Neuronal stem cell (in vitro differentiated cells): ENCODE measurements around the gene SUPT4H1.
A peak's percentile ranks its signal among the peaks of the same experiment; 100 is the strongest.

Experiments
- DNase-seq: peaks from one replicate; pipeline ENCODE4 v3.0.0-alpha.2; 2013; ENCODE audit warnings: low spot score
- H2AFZ ChIP-seq: one replicate; pipeline ENCODE4 v1.6.1; 2013; ENCODE audit warnings: mild to moderate bottlenecking, low read length, inconsistent platforms
- H2AK5ac ChIP-seq: 2 replicates; pipeline ENCODE4 v1.6.1; 2013; ENCODE audit warnings: low read depth, mild to moderate bottlenecking, inconsistent platforms, low read length, moderate library complexity, mixed read lengths
- H2BK120ac ChIP-seq: 2 replicates; pipeline ENCODE4 v1.6.1; 2013; ENCODE audit warnings: low read depth, mild to moderate bottlenecking, inconsistent platforms, low read length, moderate library complexity, mixed read lengths
- H2BK12ac ChIP-seq: one replicate; pipeline ENCODE4 v1.6.1; 2013; ENCODE audit warnings: low read length, inconsistent platforms
- H2BK15ac ChIP-seq: 2 replicates; pipeline ENCODE4 v1.6.1; 2013; ENCODE audit warnings: mild to moderate bottlenecking, low read length, inconsistent platforms, mixed read lengths
- H2BK5ac ChIP-seq: one replicate; pipeline ENCODE4 v1.6.1; 2013; ENCODE audit warnings: inconsistent platforms, mild to moderate bottlenecking, low read length, moderate library complexity
- H3K14ac ChIP-seq: one replicate; pipeline ENCODE4 v1.6.1; 2013; ENCODE audit warnings: low read length, inconsistent platforms
- H3K18ac ChIP-seq: 2 replicates; pipeline ENCODE4 v1.6.1; 2013; ENCODE audit warnings: low read length, inconsistent platforms
- H3K23ac ChIP-seq: 2 replicates; pipeline ENCODE4 v1.6.1; 2013; ENCODE audit warnings: low read depth, mild to moderate bottlenecking, mixed read lengths, low read length, inconsistent platforms; ENCODE audit not compliant: poor library complexity
- H3K27ac ChIP-seq: replicated peaks from 3 replicates; pipeline ENCODE4 v1.5.1; 2013; ENCODE audit warnings: low read length, inconsistent platforms
- H3K27me3 ChIP-seq, 3 experiments: 2 replicates each; pipeline ENCODE4 v1.6.1; 2013; ENCODE audit warnings: low read length in 3 of 3, mild to moderate bottlenecking in 2 of 3, inconsistent platforms in 1 of 3, low read depth in 1 of 3, mixed read lengths in 1 of 3, moderate library complexity in 1 of 3; ENCODE audit not compliant: control insufficient read depth in 3 of 3, insufficient read depth in 3 of 3
- H3K36me3 ChIP-seq, 2 donors: replicated peaks in 1 of 2; 2 replicates each; pipeline ENCODE4 v1.6.1; 2013; ENCODE audit warnings: low read length in 2 of 2; ENCODE audit not compliant: control insufficient read depth in 2 of 2, insufficient read depth in 2 of 2
- H3K4ac ChIP-seq: 2 replicates; pipeline ENCODE4 v1.6.1; 2013; ENCODE audit warnings: inconsistent platforms, mild to moderate bottlenecking, low read length, moderate library complexity
- H3K4me1 ChIP-seq, 2 donors: 1 replicate in 1 of 2; 2 replicates in 1 of 2; pipeline ENCODE4 v1.6.1; 2013; ENCODE audit warnings: low read length in 2 of 2, low read depth in 1 of 2; ENCODE audit not compliant: control insufficient read depth in 2 of 2, insufficient read depth in 1 of 2
- H3K4me2 ChIP-seq: one replicate; pipeline ENCODE4 v1.6.1; 2013; ENCODE audit warnings: mild to moderate bottlenecking, low read length, inconsistent platforms; ENCODE audit not compliant: insufficient read depth, poor library complexity, severe bottlenecking
- H3K4me3 ChIP-seq, 2 donors: 2 replicates each; pipeline ENCODE4 v1.5.1; 2013; ENCODE audit warnings: low read length in 2 of 2, mild to moderate bottlenecking in 2 of 2, inconsistent platforms in 1 of 2, moderate library complexity in 1 of 2
- H3K79me1 ChIP-seq: one replicate; pipeline ENCODE4 v1.6.1; 2013; ENCODE audit warnings: low read depth, mild to moderate bottlenecking, inconsistent platforms, low read length, moderate library complexity
- H3K9ac ChIP-seq: one replicate; pipeline ENCODE4 v1.6.1; 2013; ENCODE audit warnings: mild to moderate bottlenecking, low read depth, low read length, inconsistent platforms; ENCODE audit not compliant: poor library complexity
- H3K9me3 ChIP-seq, 2 donors: replicated peaks in 1 of 2; 2 replicates each; pipeline versions ENCODE3 to v1.6.1; 2013; ENCODE audit warnings: low read length in 2 of 2, mild to moderate bottlenecking in 2 of 2, inconsistent platforms in 1 of 2, low read depth in 1 of 2, mixed read lengths in 1 of 2, moderate library complexity in 1 of 2; ENCODE audit not compliant: control insufficient read depth in 2 of 2, insufficient read depth in 1 of 2
- H4K8ac ChIP-seq: one replicate; pipeline ENCODE4 v1.6.1; 2013; ENCODE audit warnings: low read depth, mild to moderate bottlenecking, inconsistent platforms, low read length, moderate library complexity
- H4K91ac ChIP-seq: one replicate; pipeline ENCODE4 v1.6.1; 2013; ENCODE audit warnings: low read length, low read depth, mild to moderate bottlenecking, inconsistent platforms; ENCODE audit not compliant: poor library complexity
- WGBS, 2 donors: extraction: QIAGEN DNeasy Blood & Tissue Kit; methylation state at CpG; one replicate each; pipeline ENCODE4 v1.1.7; 2013; ENCODE audit warnings: missing lambda C conversion rate in 2 of 2, mixed read lengths in 1 of 2; ENCODE audit not compliant: insufficient read length in 2 of 2, insufficient replicate concordance in 1 of 2; ENCODE audit errors: extremely low coverage in 2 of 2; 5-methylcytosine and 5-hydroxymethylcytosine counted together

The SUPT4H1 gene

DNA sequence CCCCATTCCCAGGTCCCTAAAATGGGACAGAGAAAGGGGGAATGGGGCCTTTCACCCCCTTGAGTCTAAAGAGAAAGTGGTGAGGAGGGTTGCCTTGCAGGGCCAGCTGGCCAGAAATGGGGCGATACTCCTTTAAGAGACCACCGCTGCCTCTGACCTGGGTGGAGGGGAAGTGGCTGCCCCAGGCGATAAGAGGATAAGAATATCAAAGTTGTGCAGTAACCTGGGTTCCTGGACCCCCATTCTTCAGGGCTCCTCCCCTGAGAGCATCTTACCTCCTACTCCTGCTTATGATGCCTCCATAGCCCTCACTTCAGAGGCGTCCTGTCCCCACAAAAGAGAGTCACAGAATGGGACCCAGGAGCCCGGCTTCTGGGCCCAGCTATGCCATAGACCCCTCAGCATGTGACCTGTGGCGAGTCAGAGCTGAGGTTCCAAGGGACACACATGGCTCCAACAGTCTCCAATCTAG is 18.2 kb downstream of the SUPT4H1 start:
- peak overlapping the region; percentile 49 for H2AK5ac ChIP-seq
- no peak overlapping the region for H4K91ac ChIP-seq
- no peaks in the 10 kb centered on the region for H3K36me3 ChIP-seq
- peaks cover 15 to 21% of the 10 kb centered on the region in 2 donors for H3K4me1 ChIP-seq
- no peak overlapping the region for H2BK12ac ChIP-seq
- H2BK15ac ChIP-seq, result no peak overlapping the region
- no peak overlapping the region for H3K23ac ChIP-seq
- no peak overlapping the region for H3K14ac ChIP-seq
- no peak overlapping the region for H3K4ac ChIP-seq
- no peak overlapping the region for H3K4me2 ChIP-seq
- DNase-seq, result no peak
- no peak overlapping the region for H3K27ac ChIP-seq
- H4K8ac ChIP-seq, result no peak overlapping the region
- H3K9me3 ChIP-seq, result no peaks in the 10 kb centered on the region
- no peak overlapping the region for H3K9ac ChIP-seq
- H3K79me1 ChIP-seq, result no peaks in the 10 kb centered on the region
- H2BK120ac ChIP-seq, result no peak overlapping the region
- no peak overlapping the region for H3K4me3 ChIP-seq
- H3K18ac ChIP-seq, result no peak overlapping the region
- no peaks in the 10 kb centered on the region for H3K27me3 ChIP-seq
- no CpG with 5 or more reads among the region's 6 CpGs for WGBS, 2 donors
- H2BK5ac ChIP-seq, result no peak overlapping the region
- H2AFZ ChIP-seq, result peak overlapping the region; percentile 12

DNA sequence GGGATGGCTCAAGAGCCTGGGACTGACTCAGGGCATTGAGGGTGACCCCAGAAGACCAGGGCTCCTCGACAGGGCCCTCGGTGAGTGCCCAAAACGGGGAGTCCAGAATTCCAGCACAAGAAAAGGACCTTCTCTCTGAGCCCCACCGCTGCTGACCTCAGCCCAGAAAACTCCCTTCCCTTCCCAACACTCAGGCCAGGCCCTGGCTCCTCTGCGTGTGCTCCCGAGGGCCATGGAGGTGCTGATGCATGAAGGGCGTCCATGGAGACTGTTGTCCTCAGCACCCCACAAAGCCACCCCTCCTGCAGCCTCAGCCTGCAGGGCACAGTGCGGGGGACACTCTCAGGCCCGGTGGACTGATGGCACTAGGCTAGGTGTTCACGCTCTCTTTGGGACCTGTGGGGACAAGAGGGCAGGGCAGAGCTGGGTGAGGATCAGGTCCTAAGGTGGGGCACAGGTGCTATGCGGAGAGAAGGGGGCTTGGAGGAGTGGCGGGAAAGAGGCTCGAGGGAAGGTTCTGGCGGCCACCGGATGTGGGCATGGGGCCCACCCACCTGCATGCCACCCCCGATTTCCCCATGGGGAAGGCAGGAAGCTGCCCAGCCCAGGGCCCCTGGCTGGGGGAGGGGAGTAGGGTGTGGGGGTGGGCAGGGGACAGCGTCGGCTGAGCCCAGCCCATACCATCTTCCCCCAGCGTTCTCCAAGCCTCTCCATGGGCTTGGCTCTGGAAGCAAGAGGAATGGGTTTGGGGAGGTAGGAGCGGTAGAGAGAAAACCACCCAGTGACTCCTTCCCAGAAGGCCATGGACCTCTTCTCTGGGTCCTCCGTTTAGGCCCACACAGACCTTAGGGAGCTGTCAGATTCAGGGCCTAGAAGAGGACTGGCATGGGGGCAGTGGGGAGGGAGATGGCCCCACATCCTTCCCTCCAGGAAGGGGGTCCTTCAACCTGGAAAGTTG is 18.9 kb downstream of the SUPT4H1 start:
- Histone ChIP-seq H3K14ac (no peak overlapping the region), H3K9me3 (no peaks in the 10 kb centered on the region), H2BK120ac (no peak overlapping the region), H3K4me1 (peaks cover 16 to 20% of the 10 kb centered on the region in 2 donors), H3K36me3 (no peaks in the 10 kb centered on the region), H3K23ac (peak overlapping the region; percentile 57), H3K4me2 (no peak overlapping the region), H2AFZ (no peak overlapping the region), H2BK12ac (peak overlapping the region; percentile 87), H4K8ac (peak overlapping the region; percentile 23), H3K18ac (peak overlapping the region; percentile 30), H3K4me3 (no peak overlapping the region), H4K91ac (peak overlapping the region; percentile 73), H3K9ac (peak overlapping the region; percentile 33), H3K27me3 (no peaks in the 10 kb centered on the region), H2AK5ac (peak overlapping the region; percentile 73), H2BK15ac (peak overlapping the region; percentile 84), H3K79me1 (peaks cover 1% of the 10 kb centered on the region), H3K4ac (no peak overlapping the region), H2BK5ac (peak overlapping the region; percentile 77), H3K27ac (no peak overlapping the region)
- no peak for DNase-seq
- no CpG with 5 or more reads among the region's 21 CpGs for WGBS, 2 donors

DNA sequence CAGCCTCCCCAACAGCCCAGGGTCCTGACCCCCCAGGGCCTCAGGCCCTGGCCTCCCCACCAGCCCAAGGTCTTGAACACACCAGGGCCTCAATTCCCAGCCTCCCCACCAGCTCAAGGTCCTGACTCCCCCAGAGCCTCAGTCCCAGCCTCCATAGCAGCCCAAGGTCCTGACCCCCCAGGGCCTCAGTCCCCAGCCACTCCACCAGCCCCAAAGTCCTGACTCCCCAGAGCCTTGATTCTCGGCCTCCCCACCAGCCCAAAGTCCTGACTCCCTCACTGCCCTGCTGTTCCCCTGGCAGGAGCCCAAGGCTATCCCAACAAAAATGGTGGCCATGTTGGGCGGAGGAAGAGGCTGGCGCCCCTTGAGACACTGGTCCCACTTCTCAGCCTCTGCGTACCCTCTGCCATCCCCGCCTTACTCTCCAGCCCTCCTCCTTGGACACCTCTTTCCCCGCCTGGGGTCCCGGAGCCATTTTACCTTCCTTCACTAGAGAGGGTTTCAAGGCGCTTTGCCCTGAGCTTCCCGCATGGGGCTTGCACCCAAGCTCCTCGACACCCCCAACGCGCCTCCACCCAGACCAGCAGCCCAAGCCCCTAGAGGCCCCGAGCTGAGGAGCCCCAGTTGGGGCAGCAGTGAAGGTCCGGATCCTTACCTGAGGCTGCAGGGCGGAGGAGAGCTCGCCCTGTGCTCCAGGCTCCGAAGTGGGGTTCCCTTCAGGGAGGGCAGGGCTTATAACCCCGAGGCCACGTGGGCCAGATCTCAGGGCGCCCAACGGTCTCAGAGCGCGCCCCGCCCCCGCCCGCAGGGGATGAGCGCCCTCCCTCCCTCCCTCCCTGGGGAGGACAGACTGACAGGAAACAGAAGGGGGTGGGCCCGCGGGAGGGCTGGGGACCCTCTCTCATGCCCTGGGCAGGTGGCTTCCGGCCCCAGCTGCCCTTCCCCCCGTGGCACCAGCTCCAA is 19.9 kb downstream of the SUPT4H1 start:
- peaks cover 13 to 18% of the 10 kb centered on the region in 2 donors for H3K4me1 ChIP-seq
- H3K4ac ChIP-seq, result no peak overlapping the region
- no peak overlapping the region for H4K91ac ChIP-seq
- peaks cover 6% of the 10 kb centered on the region for H3K79me1 ChIP-seq
- WGBS, 2 donors, result no CpG with 5 or more reads among the region's 31 CpGs
- H3K9ac ChIP-seq, result no peak overlapping the region
- H3K4me3 ChIP-seq, result no peak overlapping the region
- peak overlapping the region; percentile 27 for H3K23ac ChIP-seq
- no peak overlapping the region for H3K27ac ChIP-seq
- no peak for DNase-seq
- H2BK15ac ChIP-seq, result no peak overlapping the region
- no peaks in the 10 kb centered on the region for H3K9me3 ChIP-seq
- no peak overlapping the region for H4K8ac ChIP-seq
- H3K14ac ChIP-seq, result no peak overlapping the region
- no peak overlapping the region for H3K4me2 ChIP-seq
- no peaks in the 10 kb centered on the region for H3K36me3 ChIP-seq
- no peaks in the 10 kb centered on the region for H3K27me3 ChIP-seq
- H2BK12ac ChIP-seq, result no peak overlapping the region
- H3K18ac ChIP-seq, result peak overlapping the region; percentile 42
- no peak overlapping the region for H2AFZ ChIP-seq
- H2BK120ac ChIP-seq, result peak overlapping the region; percentile 64
- peak overlapping the region; percentile 77 for H2BK5ac ChIP-seq
- peak overlapping the region; percentile 96 for H2AK5ac ChIP-seq
